Measurements from ENCODE around the gene MDM2. TPM values are rescaled to one million over a fixed set of nuclear protein-coding genes. Genes with fewer than 3 reads are reported as not detected.
"Not testable (repeated sequence)": the region's sequence is repeated elsewhere in the genome, so short reads cannot be mapped to it uniquely, and the experiment has no call there.

Gene MDM2
- total RNA-seq, 2 experiments from 2014 or later, result 207 to 214 TPM

DNA sequence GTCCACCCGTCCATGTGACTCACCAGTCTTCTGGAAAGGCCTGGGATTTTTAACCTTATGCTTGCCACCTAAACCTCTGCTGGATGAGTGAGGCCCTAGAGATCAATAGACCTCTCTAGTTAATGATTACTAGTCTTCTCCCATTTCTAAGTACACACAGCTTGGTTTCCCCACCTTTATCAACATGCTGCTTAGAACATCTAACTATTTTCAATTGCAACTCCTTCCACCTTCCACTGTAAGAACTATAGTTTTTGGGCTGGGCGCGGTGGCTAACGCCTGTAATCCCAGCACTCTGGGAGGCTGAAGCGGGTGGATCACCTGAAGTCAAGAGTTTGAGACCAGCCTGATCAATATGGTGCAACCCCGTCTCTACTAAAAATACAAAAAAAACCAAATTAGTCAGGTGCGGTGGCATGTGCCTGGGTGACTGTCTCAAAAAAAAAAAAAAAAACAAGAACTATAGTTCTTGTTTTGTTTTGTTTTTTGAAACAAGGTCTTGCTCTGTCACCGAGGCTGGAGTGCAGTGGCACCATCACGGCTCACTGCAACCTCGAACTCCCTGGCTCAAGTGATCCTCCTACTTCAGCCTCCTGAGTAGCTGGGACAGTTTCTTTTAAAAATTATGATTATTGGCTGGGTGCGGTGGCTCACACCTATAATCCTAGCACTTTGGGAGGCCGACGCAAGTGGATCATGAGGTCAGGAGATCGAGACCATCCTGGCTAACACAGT lies 18.7 kb upstream of the MDM2 start:
- Mint-ChIP-seq H3K27me3 (no peaks in the 10 kb centered on the region), H3K4me3 (no peak overlapping the region), H3K4me1 (peaks cover 5% of the 10 kb centered on the region), H3K9me3 (no peaks in the 10 kb centered on the region), H3K27ac (no peak overlapping the region), H3K36me3 (ENCODE audit: low read depth) (no peaks in the 10 kb centered on the region)
- ChIA-PET POLR2A (no interaction called here), CTCF (interaction anchor here (1.4 kb wide), 2 partner anchors 29 to 41 kb away, joined by 3 to 4 read pairs; no protein-coding TSS in a partner anchor)
- DNase-seq, result no peak

DNA sequence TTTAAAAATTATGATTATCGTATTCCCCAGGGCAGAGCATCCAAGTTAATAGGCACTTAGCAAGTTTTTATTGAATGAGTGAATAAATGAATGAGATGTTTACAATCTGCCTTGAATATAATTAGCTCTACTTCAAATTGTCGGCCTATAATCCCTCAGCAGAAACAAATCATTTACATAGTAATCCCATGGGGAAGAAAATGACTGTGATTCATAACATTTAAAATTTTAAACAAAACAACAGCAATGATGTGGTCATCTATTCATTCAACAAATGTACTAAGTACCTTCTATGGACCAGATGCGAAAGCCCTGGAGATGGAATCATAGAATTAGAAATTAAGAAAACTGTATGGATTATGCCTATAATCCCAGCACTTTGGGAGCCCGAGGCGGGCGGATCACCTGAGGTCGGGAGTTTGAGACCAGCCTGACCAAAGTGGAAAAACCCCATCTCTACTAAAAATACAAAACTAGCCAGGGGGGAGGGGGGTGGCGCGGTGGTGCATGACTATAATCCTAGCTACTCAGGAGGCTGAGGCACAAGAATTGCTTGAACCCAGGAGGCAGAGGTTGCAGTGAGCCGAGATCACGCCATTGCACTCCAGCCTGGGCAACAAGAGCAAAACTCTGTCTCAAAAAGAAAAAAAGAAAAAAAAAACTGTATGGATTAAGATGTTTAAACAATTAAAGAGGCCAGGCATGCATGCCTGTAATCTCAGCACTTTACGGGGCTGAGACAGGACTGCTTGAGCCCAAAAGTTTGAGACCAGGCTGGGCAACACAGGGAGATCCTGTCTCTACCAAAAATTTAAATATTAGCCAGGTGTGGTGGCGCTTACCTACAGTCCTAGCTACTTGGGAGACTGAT lies 17.7 kb upstream of the MDM2 start:
- H3K4me3 Mint-ChIP-seq, result no peak overlapping the region
- no peaks in the 10 kb centered on the region for H3K36me3 Mint-ChIP-seq (ENCODE audit: low read depth)
- H3K27me3 Mint-ChIP-seq, result no peaks in the 10 kb centered on the region
- ChIA-PET POLR2A (no interaction called here), CTCF (interaction anchor here (0.7 to 1.4 kb wide), 4 partner anchors 8 to 139 kb away, joined by 3 to 4 read pairs (median 4); no protein-coding TSS in a partner anchor)
- H3K9me3 Mint-ChIP-seq, result no peaks in the 10 kb centered on the region
- peaks cover 5% of the 10 kb centered on the region for H3K4me1 Mint-ChIP-seq
- no peak overlapping the region for H3K27ac Mint-ChIP-seq
- DNase-seq, result no peak

DNA sequence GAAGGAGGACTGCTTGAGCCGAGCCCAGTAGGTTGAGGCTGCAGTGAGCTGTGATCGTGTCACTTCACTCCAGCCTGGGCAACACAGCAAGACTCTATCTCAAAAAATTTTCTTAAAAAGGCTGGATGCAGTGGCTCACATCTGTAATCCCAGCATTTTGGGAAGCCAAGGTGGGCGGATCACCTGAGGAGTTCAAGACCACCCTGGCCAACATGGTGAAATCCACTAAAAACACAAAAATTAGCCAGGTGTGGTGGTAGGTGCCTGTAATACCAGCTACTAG lies 17.1 kb upstream of the MDM2 start:
- Mint-ChIP-seq H3K27ac (no peak overlapping the region), H3K4me3 (no peak overlapping the region), H3K36me3 (ENCODE audit: low read depth) (no peaks in the 10 kb centered on the region), H3K4me1 (peaks cover 5% of the 10 kb centered on the region), H3K27me3 (no peaks in the 10 kb centered on the region), H3K9me3 (no peaks in the 10 kb centered on the region)
- ChIA-PET POLR2A (no interaction called here), CTCF (interaction anchor here (0.7 to 1.4 kb wide), 4 partner anchors 9 to 139 kb away, joined by 3 to 4 read pairs (median 4); no protein-coding TSS in a partner anchor)
- no peak for DNase-seq

DNA sequence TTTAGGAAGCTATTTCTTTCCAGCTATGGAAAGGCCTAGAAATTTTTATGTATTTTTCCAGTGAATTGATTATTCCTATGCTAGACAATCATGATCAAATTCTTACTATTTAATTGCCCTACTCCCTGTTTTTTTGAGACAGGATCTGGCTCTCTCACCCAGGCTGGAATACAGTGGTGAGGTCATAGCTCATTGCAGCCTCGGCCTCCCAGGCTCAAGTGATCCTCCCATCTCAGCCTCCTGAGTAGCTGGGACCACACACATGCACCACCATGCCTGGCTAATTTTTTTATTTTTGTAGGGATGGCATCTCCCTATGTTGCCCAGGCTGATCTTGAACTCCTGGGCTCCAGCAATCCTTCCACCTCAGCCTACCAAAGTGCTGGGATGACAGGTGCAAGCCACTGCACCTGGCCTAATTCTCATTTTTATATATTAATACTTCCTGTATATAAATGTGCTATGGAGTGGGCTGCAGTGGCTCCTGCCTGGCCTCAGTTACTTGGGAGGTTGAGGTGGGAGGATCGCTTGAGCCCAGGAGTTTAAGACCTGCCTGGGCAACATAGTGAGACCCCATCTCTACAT lies 16.0 kb upstream of the MDM2 start:
- Mint-ChIP-seq H3K36me3 (ENCODE audit: low read depth) (no peaks in the 10 kb centered on the region), H3K4me3 (no peak overlapping the region), H3K27me3 (no peaks in the 10 kb centered on the region), H3K9me3 (no peaks in the 10 kb centered on the region), H3K27ac (no peak overlapping the region), H3K4me1 (peaks cover 5% of the 10 kb centered on the region)
- CTCF ChIA-PET, result interaction anchor here (0.7 to 1.2 kb wide), 2 partner anchors 13 to 39 kb away, joined by 4 to 5 read pairs; no protein-coding TSS in a partner anchor
- POLR2A ChIA-PET, result no interaction called here
- DNase-seq, result no peak

DNA sequence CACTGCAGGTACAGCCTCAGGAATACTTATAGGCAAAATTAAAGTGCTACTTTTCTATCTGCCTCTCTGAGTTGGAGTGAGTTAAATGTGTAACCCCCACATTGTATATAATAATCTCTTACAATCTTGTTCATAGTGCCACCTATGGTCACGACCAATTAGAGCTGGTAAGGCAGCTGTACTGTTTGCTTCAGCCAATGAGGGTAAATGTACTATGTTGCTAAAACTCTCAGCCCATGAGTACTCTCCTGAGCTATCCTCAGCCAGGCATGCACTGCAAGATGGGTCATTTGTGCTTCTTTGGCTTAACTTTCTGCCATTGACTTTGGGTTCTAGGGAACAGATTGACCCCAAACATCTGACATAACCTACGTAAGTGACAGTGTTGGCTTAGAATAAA lies 15.0 kb upstream of the MDM2 start:
- no peaks in the 10 kb centered on the region for H3K9me3 Mint-ChIP-seq
- ChIA-PET POLR2A (interaction anchor here (0.8 kb wide), 1 partner anchor 43 kb away, joined by 4 read pairs; no protein-coding TSS in a partner anchor), CTCF (no interaction called here)
- no peaks in the 10 kb centered on the region for H3K36me3 Mint-ChIP-seq (ENCODE audit: low read depth)
- H3K4me1 Mint-ChIP-seq, result no peaks in the 10 kb centered on the region
- peak; percentile 42 for DNase-seq
- no peaks in the 10 kb centered on the region for H3K27me3 Mint-ChIP-seq
- H3K4me3 Mint-ChIP-seq, result no peak overlapping the region
- H3K27ac Mint-ChIP-seq, result no peak overlapping the region

DNA sequence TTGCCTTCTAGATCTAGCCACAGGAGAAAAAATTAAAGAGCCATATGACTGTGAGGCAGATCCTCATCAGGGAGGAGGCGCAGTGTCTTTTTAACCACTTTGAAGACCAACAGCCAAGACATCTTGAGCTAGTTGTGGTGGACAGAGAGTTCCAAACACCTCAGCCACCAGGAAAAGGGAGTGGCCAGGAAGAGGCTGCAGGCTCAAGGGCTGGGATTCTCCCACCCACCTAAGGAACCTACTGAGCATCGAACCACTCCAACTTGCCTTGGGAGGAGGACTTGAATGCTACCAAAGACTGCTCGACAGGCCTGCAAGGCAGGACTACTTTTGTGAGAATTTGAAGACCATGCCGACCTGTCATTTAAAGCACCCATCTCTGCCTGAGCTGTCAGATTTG lies 14.5 kb upstream of the MDM2 start:
- CTCF ChIA-PET, result no interaction called here
- Mint-ChIP-seq H3K27ac (no peak overlapping the region), H3K36me3 (ENCODE audit: low read depth) (no peaks in the 10 kb centered on the region), H3K4me3 (no peak overlapping the region), H3K27me3 (no peaks in the 10 kb centered on the region), H3K4me1 (no peaks in the 10 kb centered on the region), H3K9me3 (no peaks in the 10 kb centered on the region)
- POLR2A ChIA-PET, result interaction anchor here (0.8 kb wide), 1 partner anchor 43 kb away, joined by 4 read pairs; no protein-coding TSS in a partner anchor
- DNase-seq, result no peak

DNA sequence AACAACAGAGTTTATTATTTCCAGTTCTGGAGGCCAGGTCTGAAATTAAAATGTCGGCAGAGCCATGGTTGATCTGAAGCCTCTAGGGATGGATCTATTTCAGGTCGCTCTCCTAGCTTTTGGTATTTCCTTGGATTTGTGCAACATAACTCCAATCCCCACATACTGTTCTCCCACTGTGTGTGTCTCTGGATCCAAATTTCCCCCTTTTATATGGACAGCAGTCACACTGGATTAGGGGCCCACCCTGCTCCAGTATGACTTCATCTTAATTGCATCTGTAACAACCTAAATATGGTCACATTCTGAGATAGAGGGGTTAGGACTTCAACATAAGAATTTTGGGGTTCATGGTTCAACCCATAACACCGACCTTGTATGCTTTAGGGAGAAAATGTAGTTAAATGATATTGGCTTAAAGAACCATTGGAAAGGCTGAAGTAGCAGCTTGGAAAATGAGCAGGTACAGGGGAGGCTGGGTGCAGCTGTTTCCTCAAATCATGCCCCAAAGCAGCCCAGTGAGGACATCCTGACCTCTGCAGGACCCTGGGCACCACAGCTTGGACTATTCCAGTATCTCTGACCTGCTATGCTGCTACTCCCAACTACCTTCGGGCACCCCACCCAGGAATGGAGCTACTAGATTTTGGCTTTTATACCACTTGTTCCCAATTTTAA lies 13.9 kb upstream of the MDM2 start:
- CTCF ChIA-PET, result interaction anchor here (1.5 kb wide), 1 partner anchor 14 kb away, joined by 7 read pairs; the partner anchor contains the start of gene MDM2

DNA sequence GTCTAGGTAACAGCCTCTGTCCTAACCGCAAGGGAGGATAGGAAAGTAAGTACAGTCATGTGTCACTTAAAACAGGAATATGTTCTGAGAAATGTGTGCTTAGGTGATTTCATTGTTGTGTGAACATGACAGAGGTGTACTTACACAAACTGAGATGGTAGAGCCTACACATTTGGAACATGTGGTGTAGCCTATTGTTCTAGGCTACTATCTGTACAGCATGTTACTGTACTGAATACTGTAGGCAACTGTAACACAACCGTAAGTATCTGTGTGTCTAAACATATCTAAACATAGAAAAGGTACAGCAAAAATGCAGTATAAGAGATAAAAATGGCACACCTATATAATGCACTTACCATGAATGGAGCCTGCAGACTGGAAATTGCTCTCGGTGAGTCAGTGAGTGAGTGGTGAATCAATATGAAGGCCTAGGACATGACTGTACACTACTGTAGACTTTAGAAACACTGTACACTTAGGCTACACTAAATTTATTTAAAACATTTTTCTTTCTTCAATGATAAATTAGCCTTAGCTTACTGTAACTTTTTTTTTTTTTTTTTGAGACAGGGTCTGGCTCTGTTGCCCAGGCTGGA lies 13.2 kb upstream of the MDM2 start:
- ChIA-PET CTCF (interaction anchor here (0.6 to 1.5 kb wide), 2 partner anchors 13 to 24 kb away, joined by 3 to 7 read pairs; partner anchors contain the start of gene MDM2), POLR2A (no interaction called here)
- Mint-ChIP-seq H3K36me3 (ENCODE audit: low read depth) (no peaks in the 10 kb centered on the region), H3K27me3 (no peaks in the 10 kb centered on the region), H3K4me1 (no peaks in the 10 kb centered on the region), H3K27ac (no peak overlapping the region), H3K4me3 (no peak overlapping the region), H3K9me3 (no peaks in the 10 kb centered on the region)
- no peak for DNase-seq

More for the DNA sequence above, 13.9 kb upstream of the MDM2 start:
- Mint-ChIP-seq H3K4me1 (no peaks in the 10 kb centered on the region), H3K9me3 (no peaks in the 10 kb centered on the region), H3K36me3 (ENCODE audit: low read depth) (no peaks in the 10 kb centered on the region), H3K4me3 (no peak overlapping the region), H3K27ac (no peak overlapping the region), H3K27me3 (no peaks in the 10 kb centered on the region)
- POLR2A ChIA-PET, result no interaction called here
- DNase-seq, result no peak

DNA sequence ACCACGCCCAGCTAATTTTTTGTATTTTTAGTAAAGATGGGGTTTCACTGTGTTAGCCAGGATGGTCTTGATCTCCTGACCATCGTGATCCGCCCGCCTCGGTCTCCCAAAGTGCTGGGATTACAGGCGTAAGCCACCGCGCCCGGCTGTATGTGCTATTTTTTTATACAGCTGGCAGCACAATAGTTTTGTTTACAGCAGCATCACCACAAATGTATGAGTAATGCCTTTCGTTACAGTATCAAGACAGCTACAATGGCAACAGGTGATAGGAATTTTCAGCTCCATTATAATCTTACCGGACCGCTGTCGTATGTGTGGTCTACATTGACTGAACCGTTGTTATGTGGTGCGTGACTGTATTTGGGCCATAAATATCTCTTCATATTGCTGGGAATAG lies 11.6 kb upstream of the MDM2 start:
- Mint-ChIP-seq H3K27ac (no peak overlapping the region), H3K36me3 (ENCODE audit: low read depth) (no peaks in the 10 kb centered on the region), H3K4me3 (no peak overlapping the region), H3K4me1 (no peaks in the 10 kb centered on the region), H3K27me3 (no peaks in the 10 kb centered on the region), H3K9me3 (no peaks in the 10 kb centered on the region)
- ChIA-PET CTCF (interaction anchor here (0.8 to 1.7 kb wide), 2 partner anchors 11 to 12 kb away, joined by 3 to 6 read pairs; partner anchors contain the start of gene MDM2), POLR2A (no interaction called here)
- no peak for DNase-seq

DNA sequence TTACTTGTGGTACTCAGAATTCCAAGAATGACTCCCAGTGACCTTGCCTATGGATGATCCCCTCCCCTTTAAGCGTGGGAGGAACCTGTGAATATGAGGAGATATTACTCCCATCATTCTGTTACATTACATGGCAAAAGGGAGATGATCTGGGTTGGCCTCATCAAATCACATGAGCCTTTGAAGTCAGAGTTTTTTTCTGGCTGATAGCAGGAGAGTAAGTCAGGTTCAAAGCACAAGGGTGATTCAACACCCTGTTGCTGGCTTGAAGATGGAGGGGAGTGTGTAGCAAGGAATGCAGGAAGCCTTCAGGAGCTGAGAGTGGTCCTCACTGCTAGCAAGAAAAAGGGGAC lies 9.1 kb upstream of the MDM2 start:
- Mint-ChIP-seq H3K36me3 (ENCODE audit: low read depth) (no peaks in the 10 kb centered on the region), H3K9me3 (no peaks in the 10 kb centered on the region), H3K4me3 (no peak overlapping the region), H3K27ac (no peak overlapping the region), H3K27me3 (no peaks in the 10 kb centered on the region), H3K4me1 (peaks cover 4% of the 10 kb centered on the region)
- DNase-seq, result no peak
- CTCF ChIA-PET, result interaction anchor here (0.7 to 1.5 kb wide), 2 partner anchors 9 to 52 kb away, joined by 3 to 5 read pairs; partner anchors contain the start of gene MDM2
- POLR2A ChIA-PET, result no interaction called here

DNA sequence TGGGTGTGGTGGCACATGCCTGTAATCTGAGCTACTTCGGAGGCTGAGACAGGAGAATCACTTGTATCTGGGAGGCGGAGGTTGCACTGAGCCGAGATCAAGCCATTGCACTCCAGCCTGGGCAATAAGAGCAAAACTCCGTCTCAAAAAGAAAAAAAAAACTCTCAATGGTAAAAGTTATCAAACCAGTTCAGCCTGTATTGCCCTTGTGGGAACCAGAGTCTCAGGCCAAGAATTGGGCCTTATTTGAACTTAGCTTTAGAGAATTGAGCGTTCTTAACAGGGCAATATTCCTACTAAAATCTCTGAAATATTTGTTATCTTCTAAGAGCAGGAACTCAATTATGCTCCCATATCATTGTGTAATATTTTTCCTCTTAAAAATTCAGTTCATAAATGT lies 7.7 kb upstream of the MDM2 start:
- ChIA-PET CTCF (interaction anchor here (1.2 to 1.5 kb wide), 2 partner anchors 8 to 24 kb away, joined by 5 to 7 read pairs; partner anchors contain the start of gene MDM2), POLR2A (no interaction called here)
- no peaks in the 10 kb centered on the region for H3K36me3 Mint-ChIP-seq (ENCODE audit: low read depth)
- no peak for DNase-seq
- H3K27me3 Mint-ChIP-seq, result no peaks in the 10 kb centered on the region
- no peak overlapping the region for H3K27ac Mint-ChIP-seq
- peaks cover 10% of the 10 kb centered on the region for H3K4me1 Mint-ChIP-seq
- H3K9me3 Mint-ChIP-seq, result no peaks in the 10 kb centered on the region
- H3K4me3 Mint-ChIP-seq, result no peak overlapping the region

DNA sequence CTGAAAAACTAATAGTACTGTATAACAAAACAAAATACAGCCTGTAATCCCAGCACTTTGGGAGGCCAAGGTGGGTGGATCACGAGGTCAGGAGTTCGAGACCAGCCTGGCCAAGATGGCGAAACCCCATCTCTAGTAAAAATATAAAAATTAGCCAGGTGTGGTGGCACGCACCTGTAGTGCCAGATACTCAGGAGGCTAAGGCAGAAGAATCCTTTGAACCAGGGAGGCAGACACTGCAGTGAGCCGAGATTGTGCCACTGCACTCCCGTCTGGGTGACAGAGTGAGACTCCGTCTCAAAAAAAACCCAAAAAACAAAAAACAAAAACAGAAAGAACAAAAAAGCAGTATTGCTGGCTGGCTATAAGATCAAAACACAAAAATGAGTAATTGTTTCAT lies 6.9 kb upstream of the MDM2 start:
- POLR2A ChIA-PET; H3K27ac Mint-ChIP-seq; H3K36me3 Mint-ChIP-seq (ENCODE audit: low read depth); H3K27me3 Mint-ChIP-seq; H3K9me3 Mint-ChIP-seq; DNase-seq; H3K4me3 Mint-ChIP-seq: not testable (repeated sequence)
- CTCF ChIA-PET, result interaction anchor here (1.2 kb wide), 1 partner anchor 25 kb away, joined by 7 read pairs; no protein-coding TSS in a partner anchor
- peaks cover 16% of the 10 kb centered on the region for H3K4me1 Mint-ChIP-seq
